GM21737 (cell line): ENCODE measurements around the gene EPB41L5.
A peak's percentile ranks its signal among the peaks of the same experiment; 100 is the strongest.
"Not testable (repeated sequence)": the region's sequence is repeated elsewhere in the genome, so short reads cannot be mapped to it uniquely, and the experiment has no call there.

Experiments used
- ATAC-seq: cut with Tn5 transposase; IDR thresholded peaks from one replicate; pipeline ENCODE4 v1.9.1; 2021; ENCODE audit warnings: mild to moderate bottlenecking, moderate library complexity; ENCODE audit not compliant: unreplicated experiment

EPB41L5 gene

GRCh38 chr2:120012771-120013596, at the start of gene EPB41L5:
Gene EPB41L5 (plus strand): TSS chr2:120013077. CDS start chr2:120019085, 6,008 bp downstream.
- ATAC-seq, result peak; percentile 96

- ATAC-seq, result no peak
Measured at GRCh38 chr2:119981896-119982295, 31.0 kb upstream of the EPB41L5 start.

GRCh38 chr2:119982506-119982905, 30.4 kb upstream of the EPB41L5 start:
- ATAC-seq, result no peak

- ATAC-seq, result no peak
Measured at GRCh38 chr2:119983108-119983507, 29.8 kb upstream of the EPB41L5 start.

- ATAC-seq, result no peak
Measured at GRCh38 chr2:119996148-119996547, 16.7 kb upstream of the EPB41L5 start.

- ATAC-seq, result not testable (repeated sequence)
Measured at GRCh38 chr2:119996896-119997891, 15.7 kb upstream of the EPB41L5 start.

- no peak for ATAC-seq
Measured at GRCh38 chr2:120001471-120001870, 11.4 kb upstream of the EPB41L5 start.

- ATAC-seq, result no peak
Measured at GRCh38 chr2:120004254-120004653, 8.6 kb upstream of the EPB41L5 start.

GRCh38 chr2:120005834-120006521, 6.9 kb upstream of the EPB41L5 start:
- ATAC-seq, result peak; percentile 95

GRCh38 chr2:120007851-120008250, 5.0 kb upstream of the EPB41L5 start:
- ATAC-seq, result no peak

GRCh38 chr2:120012363-120012762, 514 bp upstream of the EPB41L5 start:
- no peak for ATAC-seq

- no peak for ATAC-seq
Measured at GRCh38 chr2:120013597-120014223, 833 bp downstream of the EPB41L5 start.

GRCh38 chr2:120014226-120014980, 1.5 kb downstream of the EPB41L5 start:
- no peak for ATAC-seq

- no peak for ATAC-seq
Measured at GRCh38 chr2:120016800-120017199, 3.9 kb downstream of the EPB41L5 start.

GRCh38 chr2:120017201-120017600, 4.3 kb downstream of the EPB41L5 start:
- no peak for ATAC-seq

GRCh38 chr2:120018549-120018948, 5.7 kb downstream of the EPB41L5 start:
- ATAC-seq, result no peak

GRCh38 chr2:120020554-120020953, 7.7 kb downstream of the EPB41L5 start:
- ATAC-seq, result no peak

- not testable (repeated sequence) for ATAC-seq
Measured at GRCh38 chr2:120022505-120022904, 9.6 kb downstream of the EPB41L5 start.

- ATAC-seq, result no peak
Measured at GRCh38 chr2:120026890-120027289, 14.0 kb downstream of the EPB41L5 start.

- ATAC-seq, result no peak
Measured at GRCh38 chr2:120028795-120029194, 15.9 kb downstream of the EPB41L5 start.
